Midbrain (tissue), 1 donor: Measurements from ENCODE around the gene BAZ2B.
"Not testable (repeated sequence)": the region's sequence is repeated elsewhere in the genome, so short reads cannot be mapped to it uniquely, and the experiment has no call there.

ENCODE experiments used
- DNase-seq: peaks from one replicate; lab custom pipeline; 2025; lab: John Stamatoyannopoulos, UW

The BAZ2B gene

DNA sequence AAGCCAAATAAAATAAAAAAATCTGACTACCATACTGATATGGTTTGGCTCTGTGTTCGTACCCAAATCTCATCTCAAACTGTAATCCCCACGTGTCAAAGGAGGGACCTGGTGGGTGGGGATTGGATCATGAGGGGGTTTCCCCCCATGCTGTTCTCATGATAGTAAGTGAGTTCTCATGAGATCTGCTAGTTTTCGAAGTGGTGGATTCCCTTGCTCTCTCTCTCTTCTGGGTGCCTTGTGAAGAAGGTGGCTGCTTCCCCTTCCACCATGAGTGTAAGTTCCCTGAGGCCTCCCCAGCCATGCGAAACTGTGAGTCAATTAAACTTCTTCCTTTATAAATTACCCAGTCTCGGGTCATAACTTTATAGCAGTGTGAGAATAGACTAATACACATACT is 206.1 kb downstream of the BAZ2B start:
- no peak for DNase-seq

- no peak for DNase-seq
Measured at GRCh38 chr2:159409116-159409800, 207.1 kb downstream of the BAZ2B start.

- DNase-seq, result no peak
Measured at GRCh38 chr2:159402790-159403189, 213.6 kb downstream of the BAZ2B start.

DNA sequence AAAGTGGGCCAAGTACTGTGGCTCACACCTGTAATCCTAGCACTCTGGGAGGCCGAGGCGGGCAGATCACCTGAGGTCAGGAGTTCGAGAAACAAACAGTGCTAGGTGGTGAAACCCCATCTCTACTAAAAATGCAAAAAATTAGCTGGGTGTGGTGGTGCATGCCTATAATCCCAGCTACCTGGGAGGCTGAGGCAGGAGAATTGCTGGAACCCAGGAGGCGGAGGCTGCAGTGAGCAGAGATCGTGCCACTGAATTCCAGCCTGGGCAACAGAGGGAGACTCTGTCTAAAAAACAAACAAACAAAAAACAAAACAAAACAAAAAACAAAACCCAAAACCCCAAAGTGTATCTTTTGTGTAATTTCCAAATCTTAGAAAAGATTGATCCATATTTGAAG is 214.2 kb downstream of the BAZ2B start:
- not testable (repeated sequence) for DNase-seq

- no peak for DNase-seq
Measured at GRCh38 chr2:159399716-159400415, 216.5 kb downstream of the BAZ2B start.

DNA sequence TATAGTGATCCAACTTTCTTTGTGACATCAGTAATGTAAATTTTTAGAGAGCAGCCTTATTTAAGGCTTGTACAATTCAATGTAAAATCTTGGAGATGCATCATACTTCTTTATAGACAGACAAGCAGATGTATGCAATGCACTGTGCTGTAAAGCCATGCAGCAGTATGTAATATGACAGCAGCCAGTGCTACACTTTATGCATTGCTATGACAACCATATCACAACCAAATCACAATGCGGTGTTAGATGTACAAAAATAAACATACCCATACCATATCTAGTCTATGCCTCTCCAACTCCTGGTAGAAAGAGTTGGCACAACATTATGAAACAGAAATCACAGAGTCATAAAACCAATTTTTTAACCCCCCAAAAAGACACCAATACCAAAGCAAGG is 219.5 kb downstream of the BAZ2B start:
- DNase-seq, result no peak

DNA sequence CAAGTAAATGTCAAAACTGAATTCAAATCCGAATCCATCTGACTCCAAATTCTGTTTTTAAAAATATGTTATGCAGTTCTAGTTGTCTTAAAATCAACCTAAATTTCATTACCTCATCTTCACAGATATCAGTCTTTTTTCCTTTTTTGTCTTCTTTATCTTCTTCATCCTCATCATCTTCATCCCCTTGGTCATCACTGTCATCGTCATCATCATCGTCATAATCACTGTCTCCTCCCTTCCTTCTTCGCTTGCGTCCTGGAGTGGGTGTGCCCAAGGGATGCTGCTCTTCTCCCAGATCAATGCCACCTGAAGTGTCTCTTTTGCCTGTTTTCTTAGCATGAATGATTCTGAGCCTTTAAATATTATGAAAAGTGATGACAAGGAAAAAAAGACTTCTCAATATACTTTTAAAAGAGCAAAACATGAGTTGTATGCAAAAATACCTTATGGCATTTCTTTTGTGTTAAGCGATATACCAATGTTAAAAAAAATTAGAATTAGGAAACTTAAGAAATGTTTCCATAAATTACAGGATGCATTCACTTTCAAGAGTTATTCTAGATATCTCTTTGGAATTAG is 233.8 kb downstream of the BAZ2B start:
- DNase-seq, result no peak

DNA sequence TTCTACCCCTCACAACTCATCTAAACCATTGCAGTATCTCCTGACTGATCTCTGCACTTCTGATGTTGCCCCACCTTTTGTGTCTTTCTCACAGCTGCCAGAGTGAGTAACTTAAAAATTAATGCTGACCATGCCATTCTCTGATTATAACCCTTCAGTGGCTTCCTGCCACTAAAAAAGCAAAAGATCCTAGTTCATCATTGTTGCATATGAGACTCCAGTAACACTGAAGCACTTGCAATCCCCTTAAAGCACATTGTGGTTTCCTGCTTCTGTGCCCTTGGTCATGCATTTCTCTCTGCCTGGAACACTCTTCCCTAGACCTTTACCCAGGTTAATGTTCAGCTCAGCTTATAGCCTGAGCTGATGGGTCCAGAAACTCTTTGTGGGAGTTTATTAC is 234.8 kb downstream of the BAZ2B start:
- DNase-seq, result no peak

DNA sequence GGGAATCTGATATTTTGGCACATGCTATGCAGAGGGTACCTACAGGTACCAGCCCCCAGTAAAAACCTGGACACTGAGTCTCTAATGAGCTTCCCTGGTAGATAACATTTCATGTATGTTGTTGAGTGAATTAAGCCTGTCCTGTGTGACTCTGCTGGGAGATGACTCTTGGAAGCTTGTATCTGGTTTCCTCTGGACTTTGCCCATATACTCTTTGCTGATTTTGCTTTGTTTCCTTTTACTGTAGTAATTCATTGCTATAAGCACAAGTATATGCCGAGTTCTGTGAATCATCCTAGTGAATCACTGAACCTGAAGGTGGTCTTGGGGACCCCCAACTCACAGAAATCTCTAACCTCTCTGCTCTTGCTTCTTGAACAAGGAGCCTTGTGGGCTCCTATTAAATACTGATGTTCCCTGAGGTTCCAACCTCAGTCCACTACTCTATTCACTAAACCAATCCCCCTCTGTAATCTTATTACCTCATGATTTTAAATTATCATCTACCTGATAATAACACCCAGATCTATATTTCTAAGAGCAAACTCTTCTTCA is 235.6 kb downstream of the BAZ2B start:
- no peak for DNase-seq

DNA sequence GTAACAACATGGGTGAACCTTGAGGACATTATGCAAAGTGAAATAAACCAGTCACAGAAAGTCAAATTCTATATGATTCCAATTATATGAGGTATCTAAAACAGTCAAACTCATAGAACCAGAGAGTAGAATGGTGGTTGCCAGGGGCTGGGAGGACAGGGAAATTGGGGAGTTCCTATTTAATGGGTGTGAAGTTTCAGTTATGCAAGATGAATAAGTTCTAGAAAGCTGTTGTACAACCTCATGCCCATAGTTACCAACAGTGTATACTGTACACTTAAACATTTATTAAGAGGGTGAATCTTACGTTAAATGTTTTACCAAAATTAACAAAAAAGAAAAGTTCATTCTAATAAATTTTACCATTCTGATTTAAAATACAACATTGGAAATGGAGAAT is 237.2 kb downstream of the BAZ2B start:
- no peak for DNase-seq

DNA sequence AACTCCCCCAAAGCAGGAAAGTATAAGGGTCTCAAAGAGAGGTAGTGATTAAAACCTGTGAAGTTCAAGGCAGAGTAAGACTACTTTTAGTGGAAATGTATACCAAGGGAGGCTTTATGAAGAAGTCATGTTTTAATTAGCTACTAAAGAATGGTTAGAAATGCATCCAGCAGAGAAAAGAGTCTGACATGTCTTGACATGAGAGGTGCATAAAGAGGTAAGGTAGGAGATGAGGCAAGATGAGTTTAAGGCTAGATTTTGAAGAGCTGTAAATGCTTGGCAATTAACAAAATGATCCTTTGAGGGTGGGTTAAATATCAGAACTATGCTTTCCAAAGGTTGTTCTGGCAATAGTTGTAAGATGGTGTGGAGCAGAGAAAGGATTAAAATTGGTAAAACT is 241.1 kb downstream of the BAZ2B start:
- no peak for DNase-seq

DNA sequence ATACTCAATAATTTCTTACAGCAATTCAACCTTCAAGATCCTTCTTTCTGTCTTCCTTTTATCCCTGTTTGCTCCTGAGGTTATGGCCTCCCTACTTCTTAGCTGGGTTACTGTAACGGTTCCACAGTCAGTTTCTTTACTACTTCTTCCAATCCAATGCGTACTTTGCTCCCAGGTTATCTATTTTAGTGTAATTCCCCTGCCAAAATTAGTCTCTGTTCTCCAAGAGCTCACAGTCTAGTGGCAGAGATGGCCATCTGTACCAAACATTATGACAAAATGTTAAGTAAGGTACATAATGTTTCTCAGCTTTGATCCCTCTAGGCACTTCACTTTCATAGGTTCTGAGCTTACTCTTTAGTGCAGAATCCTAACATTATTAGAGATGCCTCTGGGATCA is 244.8 kb downstream of the BAZ2B start:
- no peak for DNase-seq

- no peak for DNase-seq
Measured at GRCh38 chr2:159366538-159366937, 249.8 kb downstream of the BAZ2B start.

DNA sequence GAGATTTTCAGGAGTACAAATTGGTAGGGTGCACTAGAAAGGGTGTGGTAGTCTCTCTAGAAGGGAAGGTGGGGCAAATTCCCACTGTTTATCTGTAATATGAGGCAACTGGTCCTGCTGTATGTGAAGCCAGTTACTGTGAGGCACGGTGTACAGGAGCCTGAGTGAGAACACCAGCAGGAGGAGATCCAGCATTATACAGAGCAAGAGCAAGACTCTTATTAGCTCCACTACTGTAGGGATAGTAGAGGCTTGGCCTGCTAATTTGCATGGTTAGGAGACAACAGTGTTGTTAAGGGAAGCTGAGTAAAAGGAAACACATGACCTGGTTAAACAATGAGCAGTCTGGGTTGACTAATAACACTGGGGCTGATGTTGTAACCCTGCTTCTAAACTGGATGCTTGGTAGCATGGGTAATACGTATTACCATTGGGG is 253.5 kb downstream of the BAZ2B start:
- no peak for DNase-seq

DNA sequence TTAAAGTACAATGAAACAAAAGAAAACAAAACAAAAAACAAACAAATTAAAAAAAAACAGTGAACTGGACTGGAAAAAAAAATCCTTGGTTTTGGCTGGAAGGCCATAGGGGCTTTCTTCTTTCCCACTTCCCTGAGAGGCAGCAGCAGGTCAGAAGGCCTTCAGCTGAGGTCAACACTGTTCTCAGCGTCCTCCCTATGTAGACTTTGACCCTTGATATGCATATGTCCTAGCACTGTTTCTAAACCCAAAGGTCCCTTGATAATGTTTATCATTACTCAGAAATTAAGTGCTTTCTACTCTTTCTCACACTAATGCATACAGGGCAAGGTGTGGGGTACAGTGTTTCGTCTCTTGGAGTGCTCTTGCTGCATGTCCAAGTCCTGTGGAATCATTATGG is 254.3 kb downstream of the BAZ2B start:
- no peak for DNase-seq

DNA sequence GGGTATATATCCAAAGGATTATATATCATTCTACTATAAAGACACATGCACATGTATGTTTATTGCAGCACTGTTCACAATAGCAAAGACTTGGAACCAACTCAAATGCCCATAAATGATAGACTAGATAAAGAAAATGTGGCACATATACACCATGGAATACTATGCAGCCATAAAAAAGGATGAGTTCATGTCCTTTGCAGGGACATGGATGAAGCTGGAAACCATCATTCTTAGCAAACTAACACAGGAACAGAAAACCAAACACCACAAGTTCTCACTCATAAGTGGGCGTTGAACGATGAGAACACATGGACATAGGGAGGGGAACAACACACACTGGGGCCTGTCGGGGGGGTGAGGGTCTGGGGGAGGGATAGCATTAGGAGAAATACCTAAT is 254.7 kb downstream of the BAZ2B start:
- not testable (repeated sequence) for DNase-seq

DNA sequence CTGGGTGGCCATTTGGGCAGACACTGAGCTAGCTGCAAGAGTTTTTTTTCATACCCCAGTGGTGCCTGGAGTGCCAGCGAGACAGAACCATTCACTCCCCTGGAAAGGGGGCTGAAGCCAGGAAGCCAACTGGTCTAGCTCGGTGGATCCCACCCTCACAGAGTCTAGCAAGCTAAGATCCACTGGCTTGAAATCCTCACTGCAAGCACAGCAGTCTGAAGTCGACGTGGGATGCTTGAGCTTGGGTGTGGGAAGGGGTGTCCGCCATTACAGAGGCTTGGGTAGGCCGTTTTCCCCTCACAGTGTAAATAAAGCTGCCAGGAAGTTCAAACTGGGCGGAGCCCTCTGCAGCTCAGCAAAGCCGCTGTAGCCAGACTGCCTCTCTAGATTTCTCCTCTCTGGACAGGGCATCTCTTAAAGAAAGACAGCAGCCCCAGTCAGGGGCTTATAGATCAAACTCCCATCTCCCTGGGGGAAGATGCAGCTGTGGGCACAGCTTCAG is 260.2 kb downstream of the BAZ2B start:
- DNase-seq, result no peak

- no peak for DNase-seq
Measured at GRCh38 chr2:159351977-159352376, 264.4 kb downstream of the BAZ2B start.

DNA sequence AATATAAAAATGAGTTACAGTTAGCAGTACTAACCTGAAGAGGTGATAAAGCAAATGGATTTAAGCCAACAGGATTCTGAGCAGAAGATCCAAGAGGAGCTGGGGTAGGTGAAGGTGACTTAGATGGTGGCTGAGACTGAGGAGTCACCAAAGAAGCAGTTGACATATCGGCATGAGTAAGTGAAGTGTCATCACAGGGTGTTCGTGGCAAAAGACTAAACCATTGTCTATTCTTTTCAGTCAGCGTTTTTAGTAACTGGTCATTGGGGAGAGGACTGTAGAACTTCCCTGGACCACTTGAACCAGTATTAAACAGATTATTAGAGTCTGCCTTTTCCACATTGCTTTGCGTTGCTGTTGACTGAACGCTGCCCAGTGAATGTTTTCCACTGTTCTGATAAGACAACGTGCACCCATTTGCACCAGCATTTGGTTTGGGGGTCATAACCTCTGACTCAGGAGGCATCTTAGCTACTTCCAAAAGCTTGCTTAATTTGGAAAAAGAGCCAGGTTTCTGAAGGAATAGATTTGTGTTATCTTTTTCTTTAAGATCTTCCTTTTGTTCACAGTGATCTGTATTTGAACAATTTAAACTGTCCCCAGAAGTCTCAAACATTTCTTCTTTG is 266.6 kb downstream of the BAZ2B start:
- no peak for DNase-seq

DNA sequence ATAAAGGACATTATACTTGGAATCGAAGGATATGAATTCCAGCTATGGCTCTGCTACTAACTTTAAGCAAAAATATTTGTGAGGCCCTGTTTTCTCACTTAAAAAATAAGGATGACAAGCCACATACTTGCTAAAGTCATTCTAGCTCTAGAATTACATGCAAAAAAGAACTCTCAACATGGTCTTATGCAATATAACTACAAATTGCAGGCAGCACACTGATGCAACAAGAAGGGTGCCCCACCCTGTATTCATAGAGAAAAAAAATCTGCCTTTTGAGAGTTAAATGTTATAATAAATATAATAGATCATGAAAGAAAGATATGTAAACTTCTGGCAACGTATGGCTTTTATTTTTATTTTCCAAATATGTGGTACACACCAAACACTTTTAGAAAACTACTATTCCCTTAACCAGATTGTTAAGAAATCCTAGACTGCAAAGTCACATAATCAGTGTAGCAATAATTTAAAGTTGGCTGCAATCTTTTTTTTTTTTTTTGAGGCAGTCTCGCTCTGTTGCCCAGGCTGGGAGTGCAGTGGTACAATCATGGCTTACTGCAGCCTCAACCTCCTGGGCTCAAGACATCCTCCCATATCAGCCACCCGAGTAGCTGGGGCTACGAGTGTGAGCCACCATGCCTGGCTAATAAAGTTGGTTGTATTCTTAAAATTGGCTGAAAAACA is 289.6 kb downstream of the BAZ2B start:
- no peak for DNase-seq

DNA sequence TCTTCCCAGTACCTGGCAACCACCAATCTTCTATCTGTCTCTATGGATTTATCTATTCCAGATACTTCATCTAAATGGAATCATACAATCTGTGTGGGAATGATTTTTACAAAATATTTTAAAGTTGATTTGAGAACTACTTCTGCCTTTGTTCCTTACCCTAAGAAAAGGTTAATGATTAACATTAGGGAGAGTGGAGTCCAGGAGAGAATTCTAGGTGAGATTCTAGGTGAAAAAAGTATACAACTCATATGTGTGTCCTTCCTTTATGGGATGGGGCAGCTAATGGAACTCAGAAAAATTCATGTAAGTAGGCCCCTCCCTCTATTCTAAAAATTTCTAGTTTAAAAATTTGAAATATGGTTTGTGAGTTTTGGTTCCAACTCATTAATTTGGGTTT is 293.9 kb downstream of the BAZ2B start:
- DNase-seq, result no peak
